RWPE1 (cell line): Measurements from ENCODE around the gene INTS1.
A peak's percentile ranks its signal among the peaks of the same experiment; 100 is the strongest.

Experiments
- CTCF ChIA-PET: fragments of 350-600 bp; sonication (Branson Sonifier 250); formaldehyde crosslinking; extraction: SDS; loops from one replicate; lab custom pipeline; 2021; lab: Yijun Ruan, JAX
- POLR2A ChIA-PET: fragments of 400-600 bp; formaldehyde crosslinking; extraction: SDS; loops from one replicate; lab custom pipeline; 2020; ENCODE audit warnings: antibody characterized with exemption; ENCODE audit not compliant: low non-redundant PET; lab: Yijun Ruan, JAX
- DNase-seq: peaks from one replicate; pipeline ENCODE4 v3.0.0; 2012; ENCODE audit warnings: low spot score
- H3K27ac ChIP-seq: fragments of 450-650 bp; 2 replicates; pipeline ENCODE4 v1.5.1; 2017
- TF ChIP-seq, protein P1 (sequence below): fragments of 450-650 bp; conservative IDR thresholded peaks from 2 replicates; pipeline ENCODE4 v1.5.1; 2017; ENCODE audit warnings: low read depth, mild to moderate bottlenecking

The INTS1 gene

DNA sequence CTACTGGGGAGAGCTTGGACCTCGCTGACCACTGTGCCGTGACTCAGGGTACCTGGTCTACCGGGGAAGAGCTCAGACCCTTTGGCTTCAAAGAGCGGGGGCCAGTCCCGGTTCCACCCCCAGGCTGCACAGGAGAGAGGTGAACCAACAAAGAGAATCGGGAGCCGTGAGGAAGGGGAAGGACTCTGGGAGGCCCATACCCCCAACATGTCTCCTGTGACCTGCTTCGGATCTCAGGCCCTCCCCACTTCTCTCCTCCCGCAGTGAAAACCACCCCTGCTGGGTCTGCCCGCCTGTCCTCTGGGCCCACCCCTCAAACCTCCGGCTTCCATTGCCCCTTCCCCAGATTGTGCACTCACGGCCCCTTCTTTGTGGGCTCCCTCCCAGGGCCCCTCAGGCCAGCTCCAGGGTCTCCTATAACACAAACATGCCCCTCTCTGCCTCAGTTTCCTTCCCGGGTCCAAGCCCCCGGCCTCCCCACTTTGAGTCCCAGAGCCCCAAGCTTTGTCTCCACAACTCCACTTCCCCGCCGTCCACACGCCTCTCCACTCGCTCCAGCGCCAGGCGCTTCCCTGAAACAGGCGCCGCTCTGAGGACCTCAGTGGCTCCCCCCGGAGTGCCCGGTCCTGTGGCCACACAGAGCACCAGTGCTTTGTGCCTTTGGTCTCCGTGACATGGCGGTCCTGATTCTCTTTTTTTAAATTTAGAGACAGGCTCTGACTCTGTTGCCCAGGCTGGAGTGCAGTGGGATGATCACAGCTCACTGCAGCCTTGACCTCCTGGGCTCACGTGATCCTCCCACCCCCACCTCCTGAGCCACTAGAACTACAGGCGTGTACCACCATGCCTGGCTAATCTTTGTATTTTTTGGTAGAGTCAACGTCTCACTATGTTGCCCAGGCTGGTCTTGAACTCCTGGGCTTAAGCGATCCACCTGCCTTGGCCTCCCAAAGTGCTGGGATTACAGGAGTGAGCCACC lies 7.5 kb upstream of the INTS1 start:
- DNase-seq: no peak
- CTCF ChIA-PET: no interaction called here
- H3K27ac ChIP-seq: no peak overlapping the region
- TF ChIP-seq, protein P1, sequence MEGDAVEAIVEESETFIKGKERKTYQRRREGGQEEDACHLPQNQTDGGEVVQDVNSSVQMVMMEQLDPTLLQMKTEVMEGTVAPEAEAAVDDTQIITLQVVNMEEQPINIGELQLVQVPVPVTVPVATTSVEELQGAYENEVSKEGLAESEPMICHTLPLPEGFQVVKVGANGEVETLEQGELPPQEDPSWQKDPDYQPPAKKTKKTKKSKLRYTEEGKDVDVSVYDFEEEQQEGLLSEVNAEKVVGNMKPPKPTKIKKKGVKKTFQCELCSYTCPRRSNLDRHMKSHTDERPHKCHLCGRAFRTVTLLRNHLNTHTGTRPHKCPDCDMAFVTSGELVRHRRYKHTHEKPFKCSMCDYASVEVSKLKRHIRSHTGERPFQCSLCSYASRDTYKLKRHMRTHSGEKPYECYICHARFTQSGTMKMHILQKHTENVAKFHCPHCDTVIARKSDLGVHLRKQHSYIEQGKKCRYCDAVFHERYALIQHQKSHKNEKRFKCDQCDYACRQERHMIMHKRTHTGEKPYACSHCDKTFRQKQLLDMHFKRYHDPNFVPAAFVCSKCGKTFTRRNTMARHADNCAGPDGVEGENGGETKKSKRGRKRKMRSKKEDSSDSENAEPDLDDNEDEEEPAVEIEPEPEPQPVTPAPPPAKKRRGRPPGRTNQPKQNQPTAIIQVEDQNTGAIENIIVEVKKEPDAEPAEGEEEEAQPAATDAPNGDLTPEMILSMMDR: no peak
- POLR2A ChIA-PET: no interaction called here

DNA sequence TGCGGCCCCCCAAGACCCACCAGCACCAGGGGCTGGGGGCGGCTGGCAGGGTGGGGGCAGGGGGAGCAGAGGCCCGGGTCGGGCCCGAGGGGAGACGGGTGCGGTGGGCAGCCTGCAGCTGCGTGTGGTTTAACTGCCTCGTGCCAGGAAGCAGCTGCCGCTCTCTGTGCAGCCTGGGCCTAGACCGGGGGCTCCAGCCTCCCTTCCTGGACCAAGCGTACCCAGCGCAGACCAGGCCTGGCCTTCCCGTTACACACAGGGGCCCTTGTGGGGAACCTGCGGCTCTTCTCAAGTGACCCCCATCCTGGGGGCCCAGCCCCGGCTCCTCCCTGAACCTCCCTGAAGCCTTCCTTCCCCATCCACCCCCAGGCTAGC lies 6.6 kb upstream of the INTS1 start:
- no peak overlapping the region for H3K27ac ChIP-seq
- TF ChIP-seq, protein P1: no peak
- DNase-seq: no peak
- ChIA-PET CTCF (no interaction called here), POLR2A (no interaction called here)

DNA sequence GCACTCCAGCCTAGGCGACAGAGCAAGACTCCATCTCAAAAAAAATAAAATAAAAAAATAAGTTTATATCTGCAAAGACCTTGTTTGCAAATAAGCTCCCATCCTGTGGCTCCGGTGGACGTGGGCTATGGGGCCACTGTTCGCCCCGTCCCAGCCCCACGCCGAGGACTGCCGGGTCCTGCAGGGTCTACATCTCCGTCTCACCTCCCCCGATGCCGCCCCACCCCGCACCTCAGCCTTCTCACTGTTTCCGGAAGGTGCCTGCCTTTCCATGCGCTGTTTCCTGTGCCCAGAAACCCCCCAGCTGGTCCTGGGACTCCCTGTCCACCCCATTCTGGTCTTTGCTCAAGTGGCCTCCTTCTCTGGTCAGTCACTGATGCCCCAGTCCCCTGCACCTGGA lies 5.0 kb upstream of the INTS1 start:
- ChIA-PET CTCF (interaction anchor here (0.8 kb wide), 1 partner anchor 77 kb away, joined by 3 read pairs; no protein-coding TSS in a partner anchor), POLR2A (no interaction called here)
- H3K27ac ChIP-seq: no peak overlapping the region
- DNase-seq: no peak
- TF ChIP-seq, protein P1: no peak

DNA sequence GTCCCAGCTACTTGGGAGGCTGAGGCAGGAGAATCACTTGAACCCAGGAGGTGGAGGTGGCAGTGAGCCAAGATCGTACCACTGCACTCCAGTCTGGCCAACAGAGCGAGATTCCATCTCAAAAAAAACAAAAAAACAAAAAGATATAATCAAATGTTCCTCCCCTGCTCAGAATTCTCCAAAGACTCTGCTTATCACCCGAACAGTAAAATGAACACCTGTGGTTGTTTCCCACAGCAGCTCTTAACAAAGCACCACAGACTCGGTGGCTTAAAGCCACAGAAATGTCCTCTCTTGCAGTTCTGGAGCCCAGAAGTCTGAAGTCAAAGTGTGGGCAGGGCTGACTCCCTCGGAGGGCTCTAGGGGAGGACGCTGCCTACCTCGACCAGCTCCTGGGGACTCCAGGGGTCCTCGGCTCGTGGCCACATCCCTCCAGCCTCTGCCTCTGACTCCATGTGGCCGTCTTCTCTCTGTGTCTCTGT lies 4.1 kb upstream of the INTS1 start:
- ChIA-PET POLR2A (no interaction called here), CTCF (interaction anchor here (0.6 to 0.7 kb wide), 3 partner anchors 41 to 421 kb away, joined by 4 to 7 read pairs (median 4); no protein-coding TSS in a partner anchor)
- no peak overlapping the region for H3K27ac ChIP-seq
- TF ChIP-seq, protein P1: no peak
- no peak for DNase-seq

DNA sequence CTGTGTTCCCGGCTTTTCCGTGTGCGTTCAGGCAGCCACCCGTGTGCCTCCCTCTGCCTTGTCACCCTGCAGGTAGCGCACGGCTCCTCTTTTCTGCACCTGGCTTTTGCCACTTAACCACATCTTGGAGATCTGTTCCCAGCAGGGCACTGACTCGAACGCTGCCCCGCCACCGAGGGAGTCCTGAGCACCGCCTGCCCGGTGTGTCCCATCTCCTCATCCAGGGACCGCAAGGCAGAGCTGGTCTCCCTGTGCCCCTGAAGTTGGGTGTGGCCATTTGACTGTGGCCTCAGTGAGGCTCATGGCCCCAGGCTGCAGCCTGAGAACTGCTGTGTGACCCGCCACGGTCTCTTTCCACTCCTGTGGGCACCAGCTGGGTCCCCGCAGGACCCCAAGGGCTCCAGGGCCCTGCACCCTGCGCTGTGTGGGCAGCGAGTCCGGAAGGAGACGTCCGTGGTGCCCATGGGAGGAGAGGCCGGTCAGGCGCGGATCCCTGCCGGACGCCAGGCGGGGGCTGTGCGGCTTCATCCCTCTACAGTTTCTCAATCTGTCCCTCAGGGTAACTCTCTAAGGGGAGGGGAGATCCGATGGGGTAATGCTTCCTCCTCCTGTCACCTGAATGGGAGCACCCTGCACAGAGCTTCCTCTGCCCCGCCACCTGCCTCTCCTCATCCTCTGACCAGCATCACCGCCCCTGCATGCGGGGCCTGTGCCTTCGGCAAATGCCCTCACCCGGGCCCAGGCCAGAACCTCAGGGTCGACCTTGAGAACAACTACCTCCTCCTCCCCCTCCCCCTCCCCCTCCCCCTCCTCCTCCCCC lies 1.8 kb upstream of the INTS1 start:
- POLR2A ChIA-PET: no interaction called here
- TF ChIP-seq, protein P1: no peak
- CTCF ChIA-PET: interaction anchor here (0.6 to 1.9 kb wide), 2 partner anchors 50 to 969 kb away, joined by 3 to 9 read pairs; partner anchors contain the start of gene TMEM184A
- peak overlapping the region; percentile 76 for H3K27ac ChIP-seq
- DNase-seq: no peak

DNA sequence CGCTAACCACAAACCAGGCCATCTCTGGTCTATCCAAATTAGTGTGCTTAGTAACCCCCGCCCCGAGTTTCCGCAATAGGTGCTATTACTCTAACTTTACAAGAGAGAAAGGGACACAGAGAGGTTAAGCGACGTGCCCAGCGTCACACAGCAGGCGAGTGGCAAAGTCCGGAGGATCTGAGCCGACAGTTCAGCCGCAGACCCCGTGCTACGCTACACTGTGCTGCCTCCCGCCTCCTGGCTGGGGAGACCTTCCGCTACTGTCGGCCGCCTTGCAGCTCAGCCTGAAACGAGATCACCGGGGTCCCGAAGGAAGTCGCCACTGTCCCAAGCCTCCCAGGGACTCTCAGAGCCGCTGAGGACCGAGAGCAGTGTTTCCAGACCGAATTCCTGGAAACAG lies 799 bp downstream of the INTS1 start:
- ChIA-PET POLR2A (interaction anchor here (0.6 kb wide), 1 partner anchor 30 kb away, joined by 3 read pairs; no protein-coding TSS in a partner anchor), CTCF (interaction anchor here (0.6 to 1.2 kb wide), 2 partner anchors 24 to 29 kb away, joined by 3 to 4 read pairs; no protein-coding TSS in a partner anchor)
- peak overlapping the region; percentile 76 for H3K27ac ChIP-seq
- TF ChIP-seq, protein P1: no peak
- DNase-seq: no peak
